Measurements from ENCODE around the gene ATP6V0D1. TPM values are rescaled to one million over a fixed set of nuclear protein-coding genes. Genes with fewer than 3 reads are reported as not detected.

Gene ATP6V0D1
- total RNA-seq, 1 donor from 2014 or later = 143 TPM

DNA sequence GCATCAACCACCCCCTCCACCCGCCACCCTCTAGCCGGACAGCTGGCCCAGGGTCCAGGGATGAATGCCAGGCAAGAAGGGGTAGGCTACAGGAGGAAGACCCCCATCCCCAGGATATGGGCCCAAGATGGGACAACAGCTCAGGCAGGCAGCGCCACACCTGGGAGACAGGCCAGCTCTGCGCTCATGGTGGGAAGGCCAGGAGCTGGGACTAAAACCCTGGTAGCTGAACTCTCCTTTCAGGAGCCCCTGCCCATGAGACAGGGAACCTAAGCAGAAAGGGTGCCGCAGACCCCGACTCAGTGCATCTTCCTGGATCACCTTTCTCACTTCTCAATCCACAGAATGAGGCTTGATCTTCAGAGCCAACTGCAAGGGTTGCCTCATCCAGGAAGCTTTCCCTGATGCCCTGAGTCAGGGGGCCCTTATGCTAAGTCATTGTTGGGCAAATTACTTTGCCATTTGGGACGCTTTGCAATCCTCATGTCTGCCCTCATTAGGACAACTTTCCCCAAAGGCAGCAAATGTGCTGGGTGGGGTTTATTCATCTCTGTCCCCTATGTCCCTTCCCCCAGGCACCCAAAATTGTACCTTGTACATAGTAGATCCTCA lies 73.7 kb downstream of the ATP6V0D1 start:
- Histone ChIP-seq H3K9me3 (no peaks in the 10 kb centered on the region), H3K36me3 (no peaks in the 10 kb centered on the region), H3K4me1 (peaks cover 4% of the 10 kb centered on the region), H3K27me3 (no peaks in the 10 kb centered on the region), H3K27ac (no peak overlapping the region), H3K4me3 (no peak overlapping the region)
- TF ChIP-seq CTCF (IDR thresholded peaks at IDR 0.05) = no peak
- no peak for DNase-seq
- intact Hi-C loops (cut with DNase I) = no loop called here
- no peak for ATAC-seq

DNA sequence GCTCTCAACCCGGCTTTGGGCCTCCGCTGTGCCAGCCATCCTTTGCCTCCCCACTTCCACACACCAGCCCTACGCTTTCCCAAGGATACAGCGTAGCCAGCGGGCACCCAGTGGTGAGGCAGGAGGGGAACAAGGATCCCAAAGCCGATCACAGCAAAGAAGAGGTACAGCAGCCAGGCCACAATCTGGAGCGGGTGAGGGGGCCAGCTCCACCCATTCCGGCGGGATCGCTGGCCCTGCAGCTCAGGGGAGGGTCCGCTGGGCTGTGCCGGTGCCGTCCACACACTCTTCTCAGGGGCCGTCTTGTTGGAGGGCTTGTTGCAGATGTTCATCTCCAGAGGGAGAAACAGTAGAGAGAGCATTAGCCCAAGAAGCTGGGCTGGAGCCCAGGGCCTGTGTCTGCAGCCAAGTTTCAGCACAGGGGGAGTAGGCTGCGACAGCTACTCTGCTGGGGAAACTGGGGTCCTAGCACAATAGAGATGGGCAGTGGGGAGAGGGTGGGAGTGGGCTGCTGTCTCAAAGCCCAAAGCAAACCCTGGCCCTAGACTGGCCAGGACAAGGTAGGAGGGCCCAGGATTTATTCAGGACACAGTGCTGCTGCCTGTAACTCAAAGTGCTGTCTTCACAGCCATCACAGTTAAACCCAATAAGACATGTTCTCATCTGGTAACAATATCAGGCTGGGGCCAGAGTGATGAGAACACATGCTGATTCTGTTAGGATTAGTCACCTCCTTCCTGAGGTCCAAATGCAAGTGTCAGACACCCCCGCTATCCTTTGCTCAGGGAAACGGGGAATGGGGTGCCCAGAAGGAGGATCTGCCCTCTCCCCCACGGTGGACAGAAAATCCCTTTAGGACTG lies 74.6 kb downstream of the ATP6V0D1 start:
- intact Hi-C loops (cut with DNase I) = no loop called here
- DNase-seq = no peak
- no peak for TF ChIP-seq CTCF (IDR thresholded peaks at IDR 0.05)
- Histone ChIP-seq H3K4me1 (peaks cover 4% of the 10 kb centered on the region), H3K27me3 (no peaks in the 10 kb centered on the region), H3K27ac (no peak overlapping the region), H3K4me3 (no peak overlapping the region), H3K36me3 (no peaks in the 10 kb centered on the region), H3K9me3 (no peaks in the 10 kb centered on the region)
- no peak for ATAC-seq

DNA sequence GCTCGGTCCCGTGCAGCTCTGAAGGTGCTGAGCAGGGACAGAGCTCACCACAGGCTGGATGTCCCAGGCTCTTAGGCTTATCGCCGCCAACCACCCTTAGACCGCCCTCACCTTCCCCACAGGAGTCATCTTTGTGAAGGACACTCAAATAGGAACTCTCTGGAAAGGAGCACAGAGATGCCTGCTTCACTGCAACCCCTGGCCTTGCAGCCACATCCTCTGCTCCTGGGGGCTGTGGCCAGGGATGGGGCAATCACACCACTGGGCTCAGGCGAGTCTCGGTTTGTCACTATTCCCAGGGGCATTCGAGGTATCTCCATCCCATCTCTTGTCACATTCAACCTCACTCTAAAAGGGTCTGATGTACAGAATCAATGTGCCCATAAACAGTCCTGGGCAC lies 75.6 kb downstream of the ATP6V0D1 start:
- no peak overlapping the region for H3K4me3 ChIP-seq
- no peaks in the 10 kb centered on the region for H3K36me3 ChIP-seq
- no peak for TF ChIP-seq CTCF (IDR thresholded peaks at IDR 0.05)
- no peak for DNase-seq
- H3K4me1 ChIP-seq = peaks cover 4% of the 10 kb centered on the region
- intact Hi-C loops (cut with DNase I) = no loop called here
- no peak for ATAC-seq
- H3K27ac ChIP-seq = peak overlapping the region; percentile 70
- no peaks in the 10 kb centered on the region for H3K27me3 ChIP-seq
- no peaks in the 10 kb centered on the region for H3K9me3 ChIP-seq

DNA sequence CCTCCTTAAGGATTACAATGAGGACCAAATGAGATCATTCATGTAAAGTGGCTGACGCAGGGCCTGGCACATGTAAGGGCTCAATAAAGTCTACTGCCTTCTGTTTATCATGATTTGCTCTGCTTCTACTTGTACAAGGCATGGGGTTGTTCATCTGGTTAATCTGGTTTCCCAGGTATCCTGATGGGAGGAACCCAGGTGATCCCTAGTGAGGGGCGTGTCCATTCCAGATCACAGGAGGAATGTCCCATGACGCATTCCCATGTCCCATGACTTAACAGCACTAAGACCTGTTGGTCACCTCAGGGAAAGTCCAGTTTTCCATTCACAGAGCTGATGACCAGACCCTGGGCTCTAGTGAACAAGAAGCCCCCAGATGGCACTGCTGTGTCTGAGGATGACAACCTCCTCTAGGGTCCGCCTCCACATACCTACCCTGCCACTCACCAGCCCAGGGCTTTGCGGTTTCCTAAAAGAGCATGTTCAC lies 76.2 kb downstream of the ATP6V0D1 start:
- no peak overlapping the region for H3K4me3 ChIP-seq
- H3K27ac ChIP-seq = peak overlapping the region; percentile 70
- TF ChIP-seq CTCF (IDR thresholded peaks at IDR 0.05) = no peak
- H3K9me3 ChIP-seq = no peaks in the 10 kb centered on the region
- H3K36me3 ChIP-seq = no peaks in the 10 kb centered on the region
- DNase-seq = no peak
- intact Hi-C loops (cut with DNase I) = no loop called here
- peak; percentile 88 for ATAC-seq
- H3K27me3 ChIP-seq = no peaks in the 10 kb centered on the region
- H3K4me1 ChIP-seq = peaks cover 4% of the 10 kb centered on the region

- no peak overlapping the region for H3K4me3 ChIP-seq
- ATAC-seq (no peak), DNase-seq (no peak)
- TF ChIP-seq CTCF (IDR thresholded peaks at IDR 0.05) = no peak
- intact Hi-C loops (cut with DNase I) = no loop called here
- H3K36me3 ChIP-seq = no peaks in the 10 kb centered on the region
- peaks cover 10% of the 10 kb centered on the region for H3K4me1 ChIP-seq
- H3K27ac ChIP-seq = peak overlapping the region; percentile 55
- no peaks in the 10 kb centered on the region for H3K27me3 ChIP-seq
- no peaks in the 10 kb centered on the region for H3K9me3 ChIP-seq
Measured at GRCh38 chr16:67403976-67404555, 76.9 kb downstream of the ATP6V0D1 start.

Data from upper lobe of right lung (tissue), 1 donor.